HEK293 (cell line): ENCODE results near the gene KCNQ2.

Source experiments
- CTCF ChIA-PET: fragments of 350-600 bp; formaldehyde crosslinking; extraction: SDS; loops from one replicate; lab custom pipeline; 2021; ENCODE audit warnings: antibody characterized with exemption; lab: Yijun Ruan, JAX
- POLR2A ChIA-PET: fragments of 300-600 bp; formaldehyde crosslinking; extraction: SDS; loops from one replicate; lab custom pipeline; 2020; ENCODE audit warnings: antibody characterized with exemption, inconsistent platforms; lab: Yijun Ruan, JAX
- H3K27ac ChIP-seq: fragments of 200-500 bp; sonication (Bioruptor generic); 2 replicates; pipeline ENCODE4 v1.5.1; 2014; ENCODE audit warnings: low read depth, low read length, control low read depth, inconsistent platforms; ENCODE audit errors: extremely low read depth
- H3K36me3 ChIP-seq, 2 experiments: fragments of 200-500 bp in 1 of 2; sonication (Bioruptor generic) in 1 of 2; 1 replicate in 1 of 2; 2 replicates in 1 of 2; pipeline ENCODE4 v1.5.1; 2014 to 2017; ENCODE audit warnings: inconsistent platforms in 2 of 2, low read length in 2 of 2; ENCODE audit not compliant: control insufficient read depth in 2 of 2, insufficient read depth in 1 of 2
- H3K4me1 ChIP-seq: fragments of 200-500 bp; sonication (Bioruptor generic); 2 replicates; pipeline ENCODE4 v1.5.1; 2014; ENCODE audit warnings: mild to moderate bottlenecking, low read length, inconsistent platforms; ENCODE audit not compliant: control insufficient read depth, insufficient read depth
- H3K4me3 ChIP-seq: 2 replicates; pipeline ENCODE4 v1.5.1; 2011; ENCODE audit warnings: low read depth, mild to moderate bottlenecking, control low read depth, low read length, moderate library complexity
- H3K9me3 ChIP-seq: fragments of 200-500 bp; sonication (Bioruptor generic); 2 replicates; pipeline ENCODE4 v1.5.1; 2014; ENCODE audit warnings: low read depth, low read length, inconsistent platforms; ENCODE audit not compliant: control insufficient read depth, insufficient read depth
- EGR2 ChIP-seq: fragments of 450-650 bp; formaldehyde crosslinking; IDR thresholded peaks from 2 replicates; pipeline ENCODE4 v1.5.1; 2016; ENCODE audit warnings: low read depth, missing biosample characterization, missing genetic modification characterization
- KLF1 ChIP-seq: fragments of 450-650 bp; formaldehyde crosslinking; IDR thresholded peaks from 2 replicates; pipeline ENCODE4 v1.5.1; 2016; ENCODE audit warnings: missing biosample characterization, missing genetic modification characterization
- OVOL3 ChIP-seq: fragments of 450-650 bp; formaldehyde crosslinking; IDR thresholded peaks from 2 replicates; pipeline ENCODE4 v1.5.1; 2016; ENCODE audit warnings: missing biosample characterization, missing genetic modification characterization
- PRDM4 ChIP-seq: fragments of 450-650 bp; formaldehyde crosslinking; IDR thresholded peaks from 2 replicates; pipeline ENCODE4 v1.5.1; 2017; ENCODE audit warnings: missing biosample characterization, missing genetic modification characterization
- YY1 ChIP-seq: fragments of 450-650 bp; formaldehyde crosslinking; IDR thresholded peaks from 2 replicates; pipeline ENCODE4 v1.5.1; 2018; ENCODE audit warnings: missing biosample characterization, missing genetic modification characterization
- ZFHX2 ChIP-seq: fragments of 450-650 bp; formaldehyde crosslinking; conservative IDR thresholded peaks from 2 replicates; pipeline ENCODE4 v1.5.1; 2016; ENCODE audit warnings: missing biosample characterization, missing genetic modification characterization
- ZNF146 ChIP-seq: fragments of 450-650 bp; formaldehyde crosslinking; IDR thresholded peaks from 2 replicates; pipeline ENCODE4 v1.5.1; 2016; ENCODE audit warnings: missing biosample characterization, missing genetic modification characterization
- ZNF175 ChIP-seq: fragments of 450-650 bp; formaldehyde crosslinking; IDR thresholded peaks from 2 replicates; pipeline ENCODE4 v1.5.1; 2016; ENCODE audit warnings: missing biosample characterization, missing genetic modification characterization
- ZNF354C ChIP-seq: fragments of 450-650 bp; formaldehyde crosslinking; IDR thresholded peaks from 2 replicates; pipeline ENCODE4 v1.5.1; 2016; ENCODE audit warnings: missing biosample characterization, missing genetic modification characterization, low read depth, borderline replicate concordance
- ZNF510 ChIP-seq: fragments of 450-650 bp; formaldehyde crosslinking; IDR thresholded peaks from 2 replicates; pipeline ENCODE4 v1.5.1; 2018; ENCODE audit warnings: mild to moderate bottlenecking, missing genetic modification characterization, missing biosample characterization; ENCODE audit not compliant: insufficient replicate concordance
- ZNF513 ChIP-seq: fragments of 450-650 bp; IDR thresholded peaks from 2 replicates; pipeline ENCODE4 v1.5.1; 2018; ENCODE audit warnings: missing biosample characterization, missing genetic modification characterization
- ZNF514 ChIP-seq: fragments of 450-650 bp; formaldehyde crosslinking; IDR thresholded peaks from 2 replicates; pipeline ENCODE4 v1.5.1; 2016; ENCODE audit warnings: missing biosample characterization, missing genetic modification characterization
- ZNF529 ChIP-seq: fragments of 450-650 bp; formaldehyde crosslinking; IDR thresholded peaks from 2 replicates; pipeline ENCODE4 v1.5.1; 2017; ENCODE audit warnings: missing genetic modification characterization, missing biosample characterization; ENCODE audit not compliant: insufficient replicate concordance
- ZNF530 ChIP-seq: fragments of 450-650 bp; formaldehyde crosslinking; IDR thresholded peaks from 2 replicates; pipeline ENCODE4 v1.5.1; 2016; ENCODE audit warnings: low read depth, missing biosample characterization, missing genetic modification characterization
- ZNF571 ChIP-seq: fragments of 450-650 bp; formaldehyde crosslinking; IDR thresholded peaks from 2 replicates; pipeline ENCODE4 v1.5.0; 2017; ENCODE audit warnings: missing biosample characterization, missing genetic modification characterization
- ZNF596 ChIP-seq: fragments of 450-650 bp; IDR thresholded peaks from 2 replicates; pipeline ENCODE4 v1.5.0; 2018; ENCODE audit warnings: missing biosample characterization, mild to moderate bottlenecking, missing genetic modification characterization, moderate library complexity
- ZNF777 ChIP-seq: fragments of 450-650 bp; formaldehyde crosslinking; IDR thresholded peaks from 2 replicates; pipeline ENCODE4 v1.5.1; 2017; ENCODE audit warnings: missing biosample characterization, missing genetic modification characterization, borderline replicate concordance
- ZNF843 ChIP-seq: fragments of 450-650 bp; formaldehyde crosslinking; IDR thresholded peaks from 2 replicates; pipeline ENCODE4 v1.5.1; 2016; ENCODE audit warnings: missing biosample characterization, missing genetic modification characterization

KCNQ2 gene

GRCh38 chr20:63417097-63417737, 55.2 kb downstream of the KCNQ2 start (continued):
- no peak for TF ChIP-seq YY1 (tag by site-specific recombination)
- no peak for TF ChIP-seq ZNF513
- TF ChIP-seq ZNF354C, result no peak
- no peak for TF ChIP-seq OVOL3 (tag by site-specific recombination)
- TF ChIP-seq ZNF175 (tag by site-specific recombination), result no peak
- no peak for TF ChIP-seq ZNF529
- no peak for TF ChIP-seq ZNF510 (tag by site-specific recombination)

- no peaks in the 10 kb centered on the region for H3K4me1 ChIP-seq
- H3K4me3 ChIP-seq, result no peak overlapping the region
- H3K27ac ChIP-seq, result no peak overlapping the region
- POLR2A ChIA-PET, result no interaction called here
- CTCF ChIA-PET, result no interaction called here
- H3K9me3 ChIP-seq, result no peaks in the 10 kb centered on the region
- H3K36me3 ChIP-seq, result no peaks in the 10 kb centered on the region
- TF ChIP-seq ZNF777 (no peak), KLF1 (0 out of 2 replicates have a peak, but pooled peaks have one; percentile 10), ZNF596 (tag by site-specific recombination) (no peak)
Observed at GRCh38 chr20:63416631-63417030, 55.8 kb downstream of the KCNQ2 start.

- CTCF ChIA-PET, result no interaction called here
- H3K9me3 ChIP-seq, result no peaks in the 10 kb centered on the region
- H3K4me3 ChIP-seq, result no peak overlapping the region
- no peaks in the 10 kb centered on the region for H3K4me1 ChIP-seq
- TF ChIP-seq PRDM4 (tag by site-specific recombination), result no peak
- no peak for TF ChIP-seq ZNF843 (tag by site-specific recombination)
- TF ChIP-seq ZNF514 (tag by site-specific recombination), result no peak
- no peak for TF ChIP-seq EGR2 (tag by site-specific recombination)
- TF ChIP-seq, all 188 proteins: peak for 0
- POLR2A ChIA-PET, result no interaction called here
- no peak overlapping the region for H3K27ac ChIP-seq
- H3K36me3 ChIP-seq, result no peaks in the 10 kb centered on the region
Observed at GRCh38 chr20:63415647-63416391, 56.6 kb downstream of the KCNQ2 start.

- Histone ChIP-seq H3K27ac (no peak overlapping the region), H3K9me3 (no peaks in the 10 kb centered on the region), H3K4me3 (no peak overlapping the region), H3K36me3 (no peaks in the 10 kb centered on the region), H3K4me1 (no peaks in the 10 kb centered on the region)
- TF ChIP-seq ZNF571 (tag by site-specific recombination) (no peak), ZNF530 (tag by site-specific recombination) (no peak), ZNF146 (tag by site-specific recombination) (no peak), ZFHX2 (tag by site-specific recombination) (no peak)
- CTCF ChIA-PET, result no interaction called here
- POLR2A ChIA-PET, result no interaction called here
Observed at GRCh38 chr20:63414720-63415430, 57.6 kb downstream of the KCNQ2 start.
